CD4-positive, alpha-beta T cell treated with Interleukin-6 for 4 hours (primary cell): Measurements from ENCODE around the gene TMTC2.
A peak's percentile ranks its signal among the peaks of the same experiment; 100 is the strongest.
"Not testable (repeated sequence)": the region's sequence is repeated elsewhere in the genome, so short reads cannot be mapped to it uniquely, and the experiment has no call there.

Experiments used
- DNase-seq: peaks from one replicate; pipeline ENCODE4 v3.0.0-alpha.2; 2020; ENCODE audit warnings: mixed read lengths

Gene TMTC2

DNA sequence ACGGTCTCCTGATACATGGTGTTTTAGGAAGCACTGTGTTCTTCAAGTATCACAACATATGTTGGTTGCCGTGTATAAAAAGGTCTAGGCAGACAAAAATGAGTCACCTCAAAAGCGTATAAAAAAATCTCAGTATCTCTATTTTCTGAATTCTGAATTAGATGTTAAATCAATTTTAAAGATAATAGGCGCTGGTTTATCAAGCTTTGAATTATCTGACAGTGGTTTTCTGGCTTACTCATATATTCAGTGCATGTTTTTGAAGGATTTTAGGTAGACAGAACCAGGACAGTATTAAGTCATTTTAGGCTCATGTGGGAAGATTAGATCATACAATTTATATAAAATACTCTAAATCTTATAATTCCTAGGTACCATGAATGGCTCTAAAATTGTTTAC is 110.8 kb downstream of the TMTC2 start:
- no peak for DNase-seq

- DNase-seq, result no peak
These were observed 113.5 kb downstream of the TMTC2 start for GRCh38 chr12:82800185-82800584.

GRCh38 chr12:82801951-82802610 is 115.4 kb downstream of the TMTC2 start:
- DNase-seq, result peak; percentile 2

GRCh38 chr12:82803201-82803600 is 116.5 kb downstream of the TMTC2 start:
- no peak for DNase-seq

- no peak for DNase-seq
These were observed 117.9 kb downstream of the TMTC2 start for GRCh38 chr12:82804601-82805000.

GRCh38 chr12:82805004-82805403 is 118.3 kb downstream of the TMTC2 start:
- not testable (repeated sequence) for DNase-seq

GRCh38 chr12:82805812-82806497 is 119.2 kb downstream of the TMTC2 start:
- no peak for DNase-seq

- no peak for DNase-seq
These were observed 120.5 kb downstream of the TMTC2 start for GRCh38 chr12:82807132-82807737.

- DNase-seq, result no peak
These were observed 123.9 kb downstream of the TMTC2 start for GRCh38 chr12:82810568-82810967.

GRCh38 chr12:82817368-82817767 is 130.7 kb downstream of the TMTC2 start:
- DNase-seq, result no peak

- no peak for DNase-seq
These were observed 131.7 kb downstream of the TMTC2 start for GRCh38 chr12:82818271-82819035.

- no peak for DNase-seq
These were observed 139.8 kb downstream of the TMTC2 start for GRCh38 chr12:82826505-82826904.

DNA sequence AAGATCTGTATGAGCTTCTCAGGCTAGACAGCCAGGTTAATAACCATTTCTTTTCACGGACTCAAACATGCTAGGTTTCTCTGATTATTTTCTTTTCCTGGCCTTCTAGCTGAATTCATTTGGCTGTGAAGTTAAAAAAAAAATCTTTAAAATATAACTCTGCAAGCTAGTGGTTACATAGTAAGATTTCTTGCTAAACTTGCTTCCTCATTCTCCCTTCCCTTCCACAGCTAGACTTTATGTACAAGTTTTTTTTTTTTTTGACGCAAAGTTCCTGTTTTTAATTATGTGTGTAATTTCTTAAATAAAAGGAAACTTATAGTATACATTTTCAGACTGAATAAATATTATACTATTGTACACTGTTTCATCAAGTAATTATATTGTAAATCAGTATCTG is 145.4 kb downstream of the TMTC2 start:
- DNase-seq, result no peak

DNA sequence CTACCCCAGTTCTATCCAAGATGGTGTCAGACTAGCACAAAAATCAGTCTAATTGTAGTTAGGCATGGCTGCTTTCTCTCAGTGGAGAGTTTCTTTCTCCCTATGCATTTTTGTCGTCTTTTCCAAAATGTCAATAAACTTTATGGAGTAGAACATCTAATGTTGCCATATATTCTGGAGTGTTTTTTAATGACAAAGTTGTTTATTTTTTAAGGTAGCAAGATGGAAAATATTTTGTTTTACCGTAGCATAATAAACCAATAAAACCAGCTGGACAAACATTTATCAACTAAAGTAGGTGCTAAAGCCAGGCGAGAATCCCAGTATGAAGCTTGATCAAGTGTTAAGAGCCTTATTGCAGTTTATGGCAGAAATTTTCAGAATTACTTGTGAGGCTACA is 146.3 kb downstream of the TMTC2 start:
- no peak for DNase-seq

DNA sequence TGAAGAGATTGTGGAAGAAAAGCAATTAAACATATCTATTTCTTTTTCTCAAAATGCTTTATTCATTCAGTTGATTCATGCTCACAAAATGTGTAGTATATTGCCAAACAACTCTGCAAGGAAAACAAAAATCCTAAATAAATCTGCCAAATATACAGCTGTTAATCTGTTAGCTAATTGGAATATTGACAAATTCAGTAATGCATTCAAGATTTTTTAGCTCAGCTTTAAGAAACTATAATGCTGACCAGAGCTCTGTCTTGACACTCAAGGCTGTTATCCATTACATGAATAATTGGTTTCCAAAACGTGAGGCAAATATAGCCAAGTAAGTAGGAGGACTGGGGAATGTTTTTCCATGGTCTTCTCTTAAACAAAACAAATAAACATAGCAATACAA is 146.8 kb downstream of the TMTC2 start:
- DNase-seq, result no peak

GRCh38 chr12:82835217-82835616 is 148.5 kb downstream of the TMTC2 start:
- no peak for DNase-seq

GRCh38 chr12:82838131-82838551 is 151.4 kb downstream of the TMTC2 start:
- DNase-seq, result no peak

- no peak for DNase-seq
These were observed 152.1 kb downstream of the TMTC2 start for GRCh38 chr12:82838827-82839226.

DNA sequence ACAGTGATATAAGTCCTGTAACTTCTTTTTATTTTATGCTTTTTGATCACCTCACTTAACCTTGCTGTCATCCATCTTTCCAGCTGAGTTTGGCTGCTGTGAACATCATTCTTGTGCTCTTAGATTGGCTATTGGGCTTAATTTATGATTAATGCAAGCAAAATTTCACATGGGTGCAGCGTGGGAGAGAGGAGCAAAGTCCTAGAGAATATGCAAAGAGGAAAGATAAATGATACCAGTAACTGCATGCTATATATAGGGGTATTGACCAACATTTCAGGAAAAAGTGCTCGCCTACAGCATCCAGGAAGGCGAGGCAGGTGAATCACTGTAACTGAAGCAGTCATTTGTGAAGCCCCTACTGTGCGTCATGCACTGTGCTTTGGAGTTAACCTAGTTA is 153.1 kb downstream of the TMTC2 start:
- no peak for DNase-seq

DNA sequence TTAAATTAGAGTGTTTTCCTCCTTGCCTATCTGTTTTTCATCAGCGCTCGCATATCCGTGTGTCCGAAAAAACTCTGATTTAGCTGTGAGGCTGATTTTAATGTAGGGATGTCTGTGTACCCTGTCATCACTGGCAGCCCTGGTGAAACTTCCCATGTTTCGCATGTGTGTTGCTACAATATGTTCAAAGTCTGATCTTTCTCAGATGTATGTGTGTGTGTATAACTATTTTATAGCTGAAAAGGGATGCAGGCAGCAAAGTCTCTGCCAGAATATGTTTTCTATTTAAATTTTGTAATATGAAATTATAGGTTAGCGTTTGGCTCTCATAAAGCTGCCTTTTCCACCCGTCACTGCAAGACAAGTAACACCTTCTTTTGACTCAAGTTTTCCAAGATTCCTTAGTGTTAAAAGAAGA is 154.8 kb downstream of the TMTC2 start:
- DNase-seq, result no peak

DNA sequence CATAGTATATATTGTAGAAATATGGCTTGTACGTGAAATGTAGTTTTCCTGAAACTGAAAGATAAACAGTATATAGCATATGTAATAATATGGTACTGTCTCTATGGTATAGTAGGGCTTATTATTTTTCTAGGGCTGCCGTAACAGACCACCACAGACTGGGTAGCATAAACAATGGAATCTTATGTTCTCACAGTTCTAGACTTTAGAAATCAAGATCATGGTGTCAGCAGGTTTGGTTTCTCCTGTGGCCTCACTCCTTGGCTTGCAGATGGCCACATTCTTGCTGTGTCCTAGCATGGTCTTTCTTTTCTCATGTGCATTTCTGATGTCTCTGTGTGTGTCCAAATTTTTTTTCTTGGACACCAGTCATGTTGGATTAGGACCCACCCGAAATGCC is 155.8 kb downstream of the TMTC2 start:
- no peak for DNase-seq

DNA sequence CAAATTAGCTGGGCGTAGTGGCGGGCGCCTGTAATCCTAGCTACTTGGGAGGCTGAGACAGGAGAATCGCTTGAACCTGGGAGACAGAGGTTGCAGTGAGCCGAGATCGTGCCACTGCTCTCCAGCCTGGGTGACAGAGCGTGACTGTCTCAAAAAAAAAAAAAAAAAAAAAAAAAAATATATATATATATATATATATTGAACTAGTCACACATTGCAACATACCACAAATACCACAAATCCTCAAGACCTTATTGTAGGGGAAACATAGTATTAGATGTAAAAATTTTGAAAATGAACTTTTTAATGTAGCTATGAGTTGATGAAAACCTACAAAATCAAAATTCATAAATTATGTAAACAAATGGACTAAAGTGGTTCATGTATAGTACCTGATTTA is 158.4 kb downstream of the TMTC2 start:
- not testable (repeated sequence) for DNase-seq

DNA sequence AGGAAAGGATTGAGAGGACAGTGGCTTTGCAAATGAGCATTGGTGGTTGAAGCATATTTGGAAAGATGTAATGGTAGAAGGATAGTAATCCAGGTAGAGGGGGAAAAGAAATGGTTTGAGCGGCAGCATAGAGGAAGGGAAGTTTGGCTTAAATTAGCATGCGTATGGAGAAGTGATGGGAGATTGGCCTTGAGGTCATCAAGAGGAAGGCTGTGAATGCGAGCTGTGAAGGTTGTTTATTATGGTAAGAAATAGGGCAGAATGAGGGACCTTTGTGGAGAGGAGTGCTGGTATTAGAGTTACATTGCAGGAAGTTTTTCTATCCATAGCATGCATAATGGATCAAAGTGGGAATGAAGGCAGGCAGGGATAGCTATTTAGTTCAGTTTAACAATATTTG is 162.1 kb downstream of the TMTC2 start:
- no peak for DNase-seq

DNA sequence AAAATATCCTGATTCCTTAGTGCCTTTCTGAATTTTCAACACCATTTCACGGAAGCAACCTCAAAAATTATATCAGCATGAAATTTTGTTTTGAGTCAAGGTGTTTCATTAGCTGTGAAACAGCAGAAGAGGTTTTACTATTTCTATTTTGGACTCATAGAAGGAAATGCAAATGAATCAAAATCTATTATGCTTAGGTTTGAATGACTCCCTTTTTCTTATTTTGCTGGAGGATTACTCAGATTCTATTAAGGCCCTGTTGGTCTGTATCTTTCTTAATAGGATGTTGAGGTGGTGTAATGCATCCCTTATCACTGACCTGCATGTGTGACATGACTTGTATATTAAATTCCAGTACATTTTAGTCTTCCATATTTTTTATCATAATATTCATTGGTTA is 165.8 kb downstream of the TMTC2 start:
- no peak for DNase-seq
